Vagina (tissue), 2 donors: Measurements from ENCODE around the gene USF3.

Source experiments
- POLR2A ChIP-seq, 2 donors: fragments of 450-650 bp; IDR thresholded peaks; one replicate each; pipeline ENCODE4 v1.6.1; 2017; ENCODE audit warnings: antibody characterized with exemption in 2 of 2, mild to moderate bottlenecking in 2 of 2, moderate library complexity in 2 of 2
- POLR2AphosphoS5 ChIP-seq, 2 donors: sonication (generic); formaldehyde crosslinking; IDR thresholded peaks; one replicate each; pipeline ENCODE4 v1.9.0; 2017; ENCODE audit warnings: antibody characterized with exemption in 2 of 2, mild to moderate bottlenecking in 2 of 2, low read depth in 1 of 2; ENCODE audit not compliant: insufficient read depth in 1 of 2
- TF ChIP-seq, protein P1 (sequence below), 3 experiments: fragments of 450-650 bp in 2 of 3; fragments of 200-600 bp in 1 of 3; sonication (generic) in 1 of 3; IDR thresholded peaks; one replicate each; pipeline ENCODE4 v1.5.1; 2017 to 2019; ENCODE audit warnings: antibody characterized with exemption in 3 of 3, mild to moderate bottlenecking in 2 of 3, moderate library complexity in 2 of 3

DNA sequence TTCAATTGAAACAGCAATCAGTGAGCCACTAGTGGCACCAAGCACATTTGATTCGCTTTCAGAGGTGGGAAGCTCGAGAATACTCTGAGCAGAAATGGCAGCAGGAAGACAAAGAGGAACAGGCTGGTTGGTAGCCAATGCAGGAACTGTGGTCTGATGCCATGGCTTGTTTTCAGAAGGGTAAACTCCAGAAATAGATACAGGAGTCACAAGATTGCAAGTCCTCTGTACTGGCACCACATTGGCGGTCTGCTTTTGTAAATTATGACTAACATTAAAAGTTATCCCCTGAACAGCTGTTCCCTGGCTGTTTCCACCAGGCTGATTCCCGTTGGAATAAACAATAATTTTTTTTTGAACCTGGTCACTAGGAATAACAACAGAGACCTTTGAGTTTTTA lies 35.5 kb downstream of the USF3 start:
- TF ChIP-seq POLR2A (IDR thresholded peaks at IDR 0.05) (no peak), POLR2AphosphoS5 (IDR thresholded peaks at IDR 0.05; ENCODE audit: insufficient read depth in 1 of 2, low read depth in 1 of 2) (no peak)
- TF ChIP-seq, protein P1, sequence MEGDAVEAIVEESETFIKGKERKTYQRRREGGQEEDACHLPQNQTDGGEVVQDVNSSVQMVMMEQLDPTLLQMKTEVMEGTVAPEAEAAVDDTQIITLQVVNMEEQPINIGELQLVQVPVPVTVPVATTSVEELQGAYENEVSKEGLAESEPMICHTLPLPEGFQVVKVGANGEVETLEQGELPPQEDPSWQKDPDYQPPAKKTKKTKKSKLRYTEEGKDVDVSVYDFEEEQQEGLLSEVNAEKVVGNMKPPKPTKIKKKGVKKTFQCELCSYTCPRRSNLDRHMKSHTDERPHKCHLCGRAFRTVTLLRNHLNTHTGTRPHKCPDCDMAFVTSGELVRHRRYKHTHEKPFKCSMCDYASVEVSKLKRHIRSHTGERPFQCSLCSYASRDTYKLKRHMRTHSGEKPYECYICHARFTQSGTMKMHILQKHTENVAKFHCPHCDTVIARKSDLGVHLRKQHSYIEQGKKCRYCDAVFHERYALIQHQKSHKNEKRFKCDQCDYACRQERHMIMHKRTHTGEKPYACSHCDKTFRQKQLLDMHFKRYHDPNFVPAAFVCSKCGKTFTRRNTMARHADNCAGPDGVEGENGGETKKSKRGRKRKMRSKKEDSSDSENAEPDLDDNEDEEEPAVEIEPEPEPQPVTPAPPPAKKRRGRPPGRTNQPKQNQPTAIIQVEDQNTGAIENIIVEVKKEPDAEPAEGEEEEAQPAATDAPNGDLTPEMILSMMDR (IDR thresholded peaks at IDR 0.05) = no peak
